ENCODE results near the gene VSX1. TPM values are rescaled to one million over a fixed set of nuclear protein-coding genes. Genes with fewer than 3 reads are reported as not detected.

Gene VSX1
- total RNA-seq: not detected

GRCh38 chr20:25081730-25082497, at the start of gene VSX1:
Gene VSX1, minus strand, starts transcription at chr20:25082141. Its CDS starts 45 bp downstream, at chr20:25082096.
- DNase-seq: no peak
- Mint-ChIP-seq H3K9me3 (no peaks in the 10 kb centered on the region), H3K36me3 (no peaks in the 10 kb centered on the region), H3K4me1 (ENCODE audit: low read depth) (peaks cover 29% of the 10 kb centered on the region), H3K4me3 (no peak within 1 kb of the TSS), H3K27ac (no peak within 1 kb of the TSS), H3K27me3 (peaks cover 68% of the 10 kb centered on the region)
- POLR2A ChIA-PET: no interaction called here
- CTCF ChIA-PET: no interaction called here
- intact Hi-C loops (cut with micrococcal nuclease): loop anchor here (5.0 kb wide), 1 partner anchor 95 kb away; no protein-coding TSS in a partner anchor

GRCh38 chr20:25129908-25130307, 48.0 kb upstream of the VSX1 start:
- peaks cover 6% of the 10 kb centered on the region for H3K9me3 Mint-ChIP-seq
- ChIA-PET POLR2A (no interaction called here), CTCF (no interaction called here)
- no peak overlapping the region for H3K27ac Mint-ChIP-seq
- H3K36me3 Mint-ChIP-seq: no peaks in the 10 kb centered on the region
- H3K4me3 Mint-ChIP-seq: no peak overlapping the region
- peaks cover 7% of the 10 kb centered on the region for H3K27me3 Mint-ChIP-seq
- no peaks in the 10 kb centered on the region for H3K4me1 Mint-ChIP-seq (ENCODE audit: low read depth)
- no peak for DNase-seq
- intact Hi-C loops (cut with micrococcal nuclease): no loop called here

- no peak overlapping the region for H3K27ac Mint-ChIP-seq
- H3K27me3 Mint-ChIP-seq: peaks cover 7% of the 10 kb centered on the region
- no peaks in the 10 kb centered on the region for H3K36me3 Mint-ChIP-seq
- no peak for DNase-seq
- ChIA-PET CTCF (no interaction called here), POLR2A (no interaction called here)
- no peaks in the 10 kb centered on the region for H3K4me1 Mint-ChIP-seq (ENCODE audit: low read depth)
- H3K4me3 Mint-ChIP-seq: no peak overlapping the region
- peaks cover 6% of the 10 kb centered on the region for H3K9me3 Mint-ChIP-seq
- intact Hi-C loops (cut with micrococcal nuclease): no loop called here
Observed at GRCh38 chr20:25129428-25129827, 47.5 kb upstream of the VSX1 start.

GRCh38 chr20:25128649-25129048, 46.7 kb upstream of the VSX1 start:
- Mint-ChIP-seq H3K9me3 (peaks cover 6% of the 10 kb centered on the region), H3K27ac (no peak overlapping the region), H3K36me3 (no peaks in the 10 kb centered on the region), H3K4me3 (no peak overlapping the region), H3K27me3 (peaks cover 7% of the 10 kb centered on the region), H3K4me1 (ENCODE audit: low read depth) (no peaks in the 10 kb centered on the region)
- POLR2A ChIA-PET: no interaction called here
- CTCF ChIA-PET: no interaction called here
- no peak for DNase-seq
- intact Hi-C loops (cut with micrococcal nuclease): no loop called here

GRCh38 chr20:25127761-25128537, 46.0 kb upstream of the VSX1 start:
- ChIA-PET POLR2A (no interaction called here), CTCF (no interaction called here)
- H3K9me3 Mint-ChIP-seq: peaks cover 6% of the 10 kb centered on the region
- intact Hi-C loops (cut with micrococcal nuclease): no loop called here
- no peaks in the 10 kb centered on the region for H3K4me1 Mint-ChIP-seq (ENCODE audit: low read depth)
- no peak for DNase-seq
- peaks cover 2% of the 10 kb centered on the region for H3K27me3 Mint-ChIP-seq
- no peak overlapping the region for H3K4me3 Mint-ChIP-seq
- H3K36me3 Mint-ChIP-seq: no peaks in the 10 kb centered on the region
- H3K27ac Mint-ChIP-seq: no peak overlapping the region

GRCh38 chr20:25126204-25127029, 44.5 kb upstream of the VSX1 start:
- H3K9me3 Mint-ChIP-seq: peaks cover 6% of the 10 kb centered on the region
- ChIA-PET CTCF (interaction anchor here (0.5 kb wide), 1 partner anchor 122 kb away, joined by 4 read pairs; no protein-coding TSS in a partner anchor), POLR2A (no interaction called here)
- H3K27me3 Mint-ChIP-seq: peaks cover 2% of the 10 kb centered on the region
- DNase-seq: no peak
- no peaks in the 10 kb centered on the region for H3K4me1 Mint-ChIP-seq (ENCODE audit: low read depth)
- H3K36me3 Mint-ChIP-seq: no peaks in the 10 kb centered on the region
- H3K4me3 Mint-ChIP-seq: no peak overlapping the region
- no peak overlapping the region for H3K27ac Mint-ChIP-seq
- intact Hi-C loops (cut with micrococcal nuclease): no loop called here

GRCh38 chr20:25125636-25126035, 43.7 kb upstream of the VSX1 start:
- no peak for DNase-seq
- Mint-ChIP-seq H3K36me3 (no peaks in the 10 kb centered on the region), H3K9me3 (peaks cover 6% of the 10 kb centered on the region), H3K27ac (no peak overlapping the region), H3K4me3 (no peak overlapping the region), H3K27me3 (peaks cover under 1% of the 10 kb centered on the region), H3K4me1 (ENCODE audit: low read depth) (no peaks in the 10 kb centered on the region)
- POLR2A ChIA-PET: no interaction called here
- intact Hi-C loops (cut with micrococcal nuclease): no loop called here
- CTCF ChIA-PET: interaction anchor here (0.5 kb wide), 1 partner anchor 123 kb away, joined by 4 read pairs; no protein-coding TSS in a partner anchor

- no peaks in the 10 kb centered on the region for H3K4me1 Mint-ChIP-seq (ENCODE audit: low read depth)
- ChIA-PET POLR2A (no interaction called here), CTCF (no interaction called here)
- DNase-seq: no peak
- peaks cover 2% of the 10 kb centered on the region for H3K27me3 Mint-ChIP-seq
- no peaks in the 10 kb centered on the region for H3K9me3 Mint-ChIP-seq
- H3K4me3 Mint-ChIP-seq: no peak overlapping the region
- no peak overlapping the region for H3K27ac Mint-ChIP-seq
- intact Hi-C loops (cut with micrococcal nuclease): no loop called here
- H3K36me3 Mint-ChIP-seq: no peaks in the 10 kb centered on the region
Observed at GRCh38 chr20:25120920-25121319, 39.0 kb upstream of the VSX1 start.

- CTCF ChIA-PET: no interaction called here
- H3K27me3 Mint-ChIP-seq: peaks cover 2% of the 10 kb centered on the region
- no peak for DNase-seq
Observed at GRCh38 chr20:25120457-25120856, 38.5 kb upstream of the VSX1 start.

GRCh38 chr20:25118529-25118928, 36.6 kb upstream of the VSX1 start:
- Mint-ChIP-seq H3K4me3 (no peak overlapping the region), H3K9me3 (no peaks in the 10 kb centered on the region), H3K36me3 (no peaks in the 10 kb centered on the region), H3K27me3 (peaks cover 2% of the 10 kb centered on the region), H3K4me1 (ENCODE audit: low read depth) (no peaks in the 10 kb centered on the region), H3K27ac (no peak overlapping the region)
- intact Hi-C loops (cut with micrococcal nuclease): no loop called here
- CTCF ChIA-PET: interaction anchor here (1.4 kb wide), 1 partner anchor 28 kb away, joined by 3 read pairs; no protein-coding TSS in a partner anchor
- POLR2A ChIA-PET: no interaction called here
- no peak for DNase-seq

More at GRCh38 chr20:25120457-25120856, 38.5 kb upstream of the VSX1 start:
- Mint-ChIP-seq H3K36me3 (no peaks in the 10 kb centered on the region), H3K9me3 (no peaks in the 10 kb centered on the region), H3K27ac (no peak overlapping the region), H3K4me3 (no peak overlapping the region), H3K4me1 (ENCODE audit: low read depth) (no peaks in the 10 kb centered on the region)
- intact Hi-C loops (cut with micrococcal nuclease): no loop called here
- POLR2A ChIA-PET: no interaction called here

GRCh38 chr20:25117990-25118389, 36.0 kb upstream of the VSX1 start:
- Mint-ChIP-seq H3K27ac (no peak overlapping the region), H3K9me3 (no peaks in the 10 kb centered on the region), H3K36me3 (no peaks in the 10 kb centered on the region), H3K27me3 (peaks cover 2% of the 10 kb centered on the region), H3K4me1 (ENCODE audit: low read depth) (no peaks in the 10 kb centered on the region), H3K4me3 (no peak overlapping the region)
- no peak for DNase-seq
- intact Hi-C loops (cut with micrococcal nuclease): no loop called here
- CTCF ChIA-PET: interaction anchor here (1.4 kb wide), 1 partner anchor 29 kb away, joined by 3 read pairs; no protein-coding TSS in a partner anchor
- POLR2A ChIA-PET: no interaction called here

All from activated CD4-positive, alpha-beta memory T cell treated with anti-CD3 and anti-CD28 coated beads for 36 hours (primary cell).